ENCODE measurements around the gene TRIM39. TPM values are rescaled to one million over a fixed set of nuclear protein-coding genes. Genes with fewer than 3 reads are reported as not detected.

TRIM39 gene
- total and polyA plus RNA-seq, 2 of the 13 experiments (the other 11 are each of a cell fraction or from before 2014, with no cell fraction given), result 7.7 to 14.6 TPM

- DNase-seq (ENCODE audit: low spot score) (no peak), FAIRE-seq (no peak), ATAC-seq (peak; percentile 54)
- Histone ChIP-seq H3K4me1 (ENCODE audit: insufficient read depth, low read length) (no peaks in the 10 kb centered on the region), H3K27me3 (ENCODE audit: control insufficient read depth in 1 of 2, insufficient read depth in 2 of 2, low read length in 2 of 2) (no peaks in the 10 kb centered on the region), H2AFZ (ENCODE audit: low read length) (no peak overlapping the region), H3K27ac (ENCODE audit: extremely low read length, insufficient read depth, low read length) (no peak overlapping the region), H3K79me2 (ENCODE audit: insufficient read depth, low read length) (no peaks in the 10 kb centered on the region), H3K9me3 (ENCODE audit: low read length) (peaks cover 85% of the 10 kb centered on the region), H3K4me2 (ENCODE audit: low read depth, low read length) (no peak overlapping the region), H3K4me3 (replicated peaks in 1 of 3; ENCODE audit: insufficient read depth in 1 of 3, low read depth in 2 of 3, low read length in 3 of 3) (no peak overlapping the region), H3K9ac (ENCODE audit: insufficient read depth, low read depth, low read length) (no peak overlapping the region), H4K20me1 (ENCODE audit: insufficient read depth, low read length) (no peaks in the 10 kb centered on the region), H3K36me3 (replicated peaks in 1 of 2; ENCODE audit: control insufficient read depth in 1 of 2, insufficient read depth in 2 of 2, low read length in 2 of 2) (peaks cover 0 to 2% of the 10 kb centered on the region in 2 experiments; a peak in 2 of 5 replicates)
- TF ChIP-seq POLR2G (IDR thresholded peaks at IDR 0.05; ENCODE audit: low read depth, low read length), result 0 out of 2 replicates have a peak, but pooled peaks have one; percentile 36
- TF ChIP-seq PAF1 (CRISPR knock-in tag; IDR thresholded peaks at IDR 0.05), result 0 out of 2 replicates have a peak, but pooled peaks have one; percentile 16
- TF ChIP-seq PRMT3 (CRISPR knock-in tag; IDR thresholded peaks at IDR 0.05; ENCODE audit: borderline replicate concordance, low read depth), result no peak
- TF ChIP-seq CBX5 (CRISPR knock-in tag; IDR thresholded peaks at IDR 0.05; ENCODE audit: borderline replicate concordance), result peak; percentile 58; the same call in 1 of the 2 replicates
- TF ChIP-seq PHF8 (CRISPR knock-in tag; IDR thresholded peaks at IDR 0.05), result 0 out of 2 replicates have a peak, but pooled peaks have one; percentile 19
- BruUV-seq (replicated peaks), result no TSS peak
- CTCF ChIA-PET (ENCODE audit: low intra/inter-chr PET ratio, low total read pairs), result no interaction called here
- in situ Hi-C loops (cut with HindIII; ENCODE audit: extremely low pct_ligation_motif_present, low pct_unique_long_range_greater_than_20kb), result no loop called here
- WGBS (ENCODE audit: low lambda C conversion rate), result 75% methylated on average over 1 of the region's 1 CpG
- intact Hi-C loops (cut with micrococcal nuclease; ENCODE audit: unreplicated experiment), result no loop called here
- POLR2A ChIA-PET, result no interaction called here
Observed at GRCh38 chr6:30283761-30284160, 43.0 kb upstream of the TRIM39 start.

GRCh38 chr6:30287139-30287538 lies 39.6 kb upstream of the TRIM39 start:
- no peak for TF ChIP-seq MTA3 (CRISPR knock-in tag; IDR thresholded peaks at IDR 0.05)
- TF ChIP-seq REPIN1 (CRISPR knock-in tag; IDR thresholded peaks at IDR 0.05; ENCODE audit: borderline replicate concordance, low read depth), result no peak
- no peak for TF ChIP-seq SMAD9 (CRISPR knock-in tag; IDR thresholded peaks at IDR 0.05)
- no peak for TF ChIP-seq ZNF646 (CRISPR knock-in tag; IDR thresholded peaks at IDR 0.05)
- no peak overlapping the region for H3K9ac ChIP-seq (ENCODE audit: insufficient read depth, low read depth, low read length)
- peaks cover 56% of the 10 kb centered on the region for H3K9me3 ChIP-seq (ENCODE audit: low read length)
- no peak overlapping the region for H3K27ac ChIP-seq (ENCODE audit: extremely low read length, insufficient read depth, low read length)
- no peaks in the 10 kb centered on the region for H3K79me2 ChIP-seq (ENCODE audit: insufficient read depth, low read length)
- FAIRE-seq (no peak), DNase-seq (ENCODE audit: low spot score) (no peak), ATAC-seq (no peak)
- BruUV-seq (replicated peaks), result no TSS peak
- H3K36me3 ChIP-seq (replicated peaks in 1 of 2; ENCODE audit: control insufficient read depth in 1 of 2, insufficient read depth in 2 of 2, low read length in 2 of 2), result peaks cover 6 to 25% of the 10 kb centered on the region in 2 experiments; a peak in 4 of 5 replicates
- no peak overlapping the region for H3K4me3 ChIP-seq (replicated peaks in 1 of 3; ENCODE audit: insufficient read depth in 1 of 3, low read depth in 2 of 3, low read length in 3 of 3)
- in situ Hi-C loops (cut with HindIII; ENCODE audit: extremely low pct_ligation_motif_present, low pct_unique_long_range_greater_than_20kb), result no loop called here
- CTCF ChIA-PET (ENCODE audit: low intra/inter-chr PET ratio, low total read pairs), result no interaction called here
- no peaks in the 10 kb centered on the region for H3K27me3 ChIP-seq (ENCODE audit: control insufficient read depth in 1 of 2, insufficient read depth in 2 of 2, low read length in 2 of 2)
- intact Hi-C loops (cut with micrococcal nuclease; ENCODE audit: unreplicated experiment), result no loop called here
- H3K4me1 ChIP-seq (ENCODE audit: insufficient read depth, low read length), result peaks cover 9% of the 10 kb centered on the region
- no peaks in the 10 kb centered on the region for H4K20me1 ChIP-seq (ENCODE audit: insufficient read depth, low read length)
- H3K4me2 ChIP-seq (ENCODE audit: low read depth, low read length), result no peak overlapping the region
- 98% methylated on average over 1 of the region's 1 CpG for WGBS (ENCODE audit: low lambda C conversion rate)
- H2AFZ ChIP-seq (ENCODE audit: low read length), result no peak overlapping the region
- POLR2A ChIA-PET, result no interaction called here
